Fibroblast of mammary gland (primary cell): ENCODE measurements around the gene LARGE2.

Experiments
- DNase-seq: peaks from one replicate; pipeline ENCODE4 v3.0.0-alpha.2; 2010; ENCODE audit warnings: low read depth
- H3K4me3 ChIP-seq: 2 replicates; pipeline ENCODE4 v1.5.1; 2011; ENCODE audit warnings: low read depth, mild to moderate bottlenecking, low read length, moderate library complexity; ENCODE audit not compliant: control insufficient read depth
- CTCF ChIP-seq: conservative IDR thresholded peaks from 2 replicates; pipeline ENCODE4 v1.5.1; 2011; ENCODE audit warnings: low read depth, low read length, inconsistent platforms; ENCODE audit not compliant: control insufficient read depth, insufficient read depth

LARGE2 gene

GRCh38 chr11:45921561-45922424 lies 663 bp upstream of the LARGE2 start:
- DNase-seq = no peak
- TF ChIP-seq CTCF = no peak
- H3K4me3 ChIP-seq = no peak overlapping the region

GRCh38 chr11:45924036-45924915 lies 1.8 kb downstream of the LARGE2 start:
- no peak for TF ChIP-seq CTCF
- DNase-seq = no peak
- H3K4me3 ChIP-seq = no peak overlapping the region

- TF ChIP-seq CTCF = no peak
- DNase-seq = no peak
- H3K4me3 ChIP-seq = no peak overlapping the region
These were observed 2.5 kb downstream of the LARGE2 start for GRCh38 chr11:45924927-45925326.

GRCh38 chr11:45925550-45925949 lies 3.1 kb downstream of the LARGE2 start:
- no peak for DNase-seq
- H3K4me3 ChIP-seq = no peak overlapping the region
- no peak for TF ChIP-seq CTCF

- H3K4me3 ChIP-seq = no peak overlapping the region
- TF ChIP-seq CTCF = no peak
These were observed 3.5 kb downstream of the LARGE2 start for GRCh38 chr11:45926001-45926401.

GRCh38 chr11:45926536-45927331 lies 4.3 kb downstream of the LARGE2 start:
- no peak for DNase-seq
- TF ChIP-seq CTCF = no peak
- H3K4me3 ChIP-seq = no peak overlapping the region

More at GRCh38 chr11:45926001-45926401, 3.5 kb downstream of the LARGE2 start:
- no peak for DNase-seq
